ENCODE data around the gene PHLDB2. TPM values are rescaled to one million over a fixed set of nuclear protein-coding genes. Genes with fewer than 3 reads are reported as not detected.

Gene PHLDB2
- total RNA-seq, 4 donors from 2014 or later, result 81.6 to 171 (median 88.2) TPM

DNA sequence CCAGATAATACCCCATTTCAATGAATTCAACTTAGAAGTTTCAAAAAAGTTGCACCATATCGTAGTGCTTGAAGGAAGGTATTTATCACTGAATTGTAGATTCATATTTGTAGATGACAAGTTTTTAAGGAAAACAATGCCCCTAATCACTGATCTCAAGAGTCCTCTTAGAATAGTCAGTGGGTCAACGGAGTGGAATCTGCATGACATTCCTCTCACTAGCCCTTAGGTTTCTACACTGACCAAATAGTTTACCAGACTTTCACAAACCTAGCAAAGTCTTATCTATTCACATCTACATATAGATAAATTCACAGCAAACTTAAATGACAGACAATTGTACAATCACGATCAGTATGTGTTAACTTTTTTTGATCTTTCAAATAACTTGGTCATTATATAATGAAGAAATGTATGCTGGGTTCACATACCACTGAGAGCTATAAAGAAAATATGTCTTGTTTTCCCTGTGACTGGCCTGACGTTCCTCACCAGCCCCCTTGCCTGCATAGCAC, 35.7 kb upstream of the PHLDB2 start:
- TF ChIP-seq, protein P1, sequence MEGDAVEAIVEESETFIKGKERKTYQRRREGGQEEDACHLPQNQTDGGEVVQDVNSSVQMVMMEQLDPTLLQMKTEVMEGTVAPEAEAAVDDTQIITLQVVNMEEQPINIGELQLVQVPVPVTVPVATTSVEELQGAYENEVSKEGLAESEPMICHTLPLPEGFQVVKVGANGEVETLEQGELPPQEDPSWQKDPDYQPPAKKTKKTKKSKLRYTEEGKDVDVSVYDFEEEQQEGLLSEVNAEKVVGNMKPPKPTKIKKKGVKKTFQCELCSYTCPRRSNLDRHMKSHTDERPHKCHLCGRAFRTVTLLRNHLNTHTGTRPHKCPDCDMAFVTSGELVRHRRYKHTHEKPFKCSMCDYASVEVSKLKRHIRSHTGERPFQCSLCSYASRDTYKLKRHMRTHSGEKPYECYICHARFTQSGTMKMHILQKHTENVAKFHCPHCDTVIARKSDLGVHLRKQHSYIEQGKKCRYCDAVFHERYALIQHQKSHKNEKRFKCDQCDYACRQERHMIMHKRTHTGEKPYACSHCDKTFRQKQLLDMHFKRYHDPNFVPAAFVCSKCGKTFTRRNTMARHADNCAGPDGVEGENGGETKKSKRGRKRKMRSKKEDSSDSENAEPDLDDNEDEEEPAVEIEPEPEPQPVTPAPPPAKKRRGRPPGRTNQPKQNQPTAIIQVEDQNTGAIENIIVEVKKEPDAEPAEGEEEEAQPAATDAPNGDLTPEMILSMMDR (IDR thresholded peaks at IDR 0.05), result no peak
- TF ChIP-seq EP300 (IDR thresholded peaks at IDR 0.05) (no peak), POLR2A (IDR thresholded peaks at IDR 0.05) (no peak)
- Histone ChIP-seq H3K4me1 (no peaks in the 10 kb centered on the region), H3K27me3 (no peaks in the 10 kb centered on the region), H3K4me3 (no peak overlapping the region), H3K27ac (no peak overlapping the region), H3K36me3 (no peaks in the 10 kb centered on the region), H3K9me3 (peaks cover 0 to 4% (median 0%) of the 10 kb centered on the region in 4 donors)
- 58 to 64% methylated on average over 4 of the region's 4 CpGs for WGBS, 2 donors
- DNase-seq (ENCODE audit: low spot score in 2 of 2), result no peak

DNA sequence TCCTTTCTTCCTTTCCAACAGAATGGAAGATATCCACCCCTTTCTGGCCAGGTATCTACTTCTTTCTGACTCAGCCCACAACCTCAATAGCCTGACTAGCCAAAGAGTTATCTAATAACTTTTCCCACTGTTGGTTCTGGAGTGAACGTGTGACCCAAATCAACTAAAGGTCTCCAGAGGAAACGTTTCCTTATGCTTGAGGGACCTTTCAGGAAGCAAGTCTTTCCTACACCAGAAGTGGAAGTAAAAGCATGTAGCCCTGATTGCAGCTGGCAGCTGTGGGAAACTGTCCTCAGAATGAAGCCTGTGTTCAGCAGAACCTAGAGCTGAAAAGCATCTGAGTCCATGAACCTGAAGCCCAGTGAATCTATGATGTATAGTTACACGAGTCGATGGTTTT, 34.7 kb upstream of the PHLDB2 start:
- Histone ChIP-seq H3K4me3 (no peak overlapping the region), H3K27ac (no peak overlapping the region), H3K36me3 (no peaks in the 10 kb centered on the region), H3K4me1 (no peaks in the 10 kb centered on the region), H3K9me3 (peaks cover 0 to 4% (median 0%) of the 10 kb centered on the region in 4 donors), H3K27me3 (no peaks in the 10 kb centered on the region)
- DNase-seq (ENCODE audit: low spot score in 2 of 2), result no peak
- 62 to 65% methylated on average over 4 of the region's 4 CpGs for WGBS, 2 donors
- TF ChIP-seq POLR2A (IDR thresholded peaks at IDR 0.05), result no peak
- no peak for TF ChIP-seq EP300 (IDR thresholded peaks at IDR 0.05)
- TF ChIP-seq, protein P1 (IDR thresholded peaks at IDR 0.05), result no peak

DNA sequence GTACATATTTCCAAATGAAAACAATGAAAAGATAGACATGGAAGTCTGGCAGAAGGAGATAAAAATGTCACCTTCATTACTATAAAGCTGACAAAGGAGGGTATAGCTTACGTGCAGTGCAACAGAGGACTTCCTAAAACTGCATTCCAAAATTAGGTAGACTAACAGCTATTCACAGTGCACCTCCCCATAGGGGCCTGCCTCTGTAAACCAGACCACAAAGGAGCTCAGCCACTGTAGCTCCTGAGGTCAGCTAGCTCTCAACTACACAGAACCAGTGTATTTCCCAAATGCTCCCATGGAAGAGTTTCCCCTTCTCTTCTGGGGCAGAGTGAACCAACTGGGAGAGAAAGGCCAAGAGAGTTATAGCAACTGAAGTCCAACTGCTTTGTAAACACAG, 31.2 kb upstream of the PHLDB2 start:
- TF ChIP-seq, protein P1 (IDR thresholded peaks at IDR 0.05), result no peak
- TF ChIP-seq EP300 (IDR thresholded peaks at IDR 0.05) (no peak), POLR2A (IDR thresholded peaks at IDR 0.05) (no peak)
- H3K4me3 ChIP-seq, result no peak overlapping the region
- 95 to 100% methylated on average over 1 of the region's 1 CpG for WGBS, 2 donors
- DNase-seq (ENCODE audit: low spot score in 2 of 2), result no peak
- H3K27me3 ChIP-seq, result no peaks in the 10 kb centered on the region
- H3K27ac ChIP-seq, result no peak overlapping the region
- H3K9me3 ChIP-seq, result no peaks in the 10 kb centered on the region
- no peaks in the 10 kb centered on the region for H3K4me1 ChIP-seq
- H3K36me3 ChIP-seq, result no peaks in the 10 kb centered on the region

DNA sequence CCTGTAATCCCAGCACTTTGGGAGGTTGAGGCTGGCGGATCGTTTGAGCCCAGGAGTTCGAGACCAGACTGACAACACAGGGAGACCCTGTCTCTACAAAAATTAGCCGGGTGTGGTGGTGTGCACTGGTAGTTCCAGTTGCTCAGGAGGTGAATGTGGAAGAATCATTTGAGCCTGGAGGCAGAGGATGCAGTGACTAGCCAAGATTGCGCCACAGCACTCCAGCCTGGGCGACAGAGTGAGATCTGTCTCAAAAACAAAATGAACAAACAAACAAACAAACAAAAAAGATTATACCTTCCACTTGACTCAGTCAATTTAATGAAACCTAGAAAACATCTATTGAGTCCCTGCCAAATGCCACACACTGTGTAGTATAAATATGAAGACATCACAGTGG, 30.5 kb upstream of the PHLDB2 start:
- no peak overlapping the region for H3K27ac ChIP-seq
- H3K9me3 ChIP-seq, result no peaks in the 10 kb centered on the region
- H3K36me3 ChIP-seq, result no peaks in the 10 kb centered on the region
- no peaks in the 10 kb centered on the region for H3K4me1 ChIP-seq
- TF ChIP-seq EP300 (IDR thresholded peaks at IDR 0.05) (no peak), POLR2A (IDR thresholded peaks at IDR 0.05) (no peak)
- TF ChIP-seq, protein P1 (IDR thresholded peaks at IDR 0.05), result no peak
- H3K4me3 ChIP-seq, result no peak overlapping the region
- 97 to 99% methylated on average over 6 of the region's 6 CpGs for WGBS, 2 donors
- no peak for DNase-seq (ENCODE audit: low spot score in 2 of 2)
- no peaks in the 10 kb centered on the region for H3K27me3 ChIP-seq

DNA sequence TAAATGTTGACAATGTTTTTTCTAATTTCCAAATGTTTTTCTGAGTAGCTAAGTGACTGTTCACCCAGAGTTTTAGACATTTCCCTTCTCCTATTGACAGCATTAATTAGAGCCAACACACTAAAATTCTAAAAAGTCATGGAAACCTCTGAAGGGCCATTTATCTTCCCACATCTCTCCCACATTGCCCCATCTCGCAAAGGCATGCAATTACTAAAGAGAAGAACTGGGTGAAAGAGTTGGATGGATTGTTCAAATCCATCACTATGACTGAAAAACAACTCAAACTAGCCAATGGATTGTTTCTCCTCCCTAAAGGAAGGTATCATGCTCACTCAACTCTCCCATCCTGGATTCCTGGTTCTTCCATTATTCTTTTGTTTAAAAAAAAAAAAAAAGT, 30.0 kb upstream of the PHLDB2 start:
- no peaks in the 10 kb centered on the region for H3K36me3 ChIP-seq
- H3K4me1 ChIP-seq, result no peaks in the 10 kb centered on the region
- no peaks in the 10 kb centered on the region for H3K9me3 ChIP-seq
- no peaks in the 10 kb centered on the region for H3K27me3 ChIP-seq
- no peak for TF ChIP-seq POLR2A (IDR thresholded peaks at IDR 0.05)
- TF ChIP-seq, protein P1 (IDR thresholded peaks at IDR 0.05), result no peak
- DNase-seq (ENCODE audit: low spot score in 2 of 2), result no peak
- 84 to 86% methylated on average over 1 of the region's 1 CpG for WGBS, 2 donors
- H3K27ac ChIP-seq, result no peak overlapping the region
- H3K4me3 ChIP-seq, result no peak overlapping the region
